ENCODE results near the gene H1-8.

GRCh38 chr3:129594409-129594808 lies 51.4 kb downstream of the H1-8 start:
- TF ChIP-seq, protein P1, sequence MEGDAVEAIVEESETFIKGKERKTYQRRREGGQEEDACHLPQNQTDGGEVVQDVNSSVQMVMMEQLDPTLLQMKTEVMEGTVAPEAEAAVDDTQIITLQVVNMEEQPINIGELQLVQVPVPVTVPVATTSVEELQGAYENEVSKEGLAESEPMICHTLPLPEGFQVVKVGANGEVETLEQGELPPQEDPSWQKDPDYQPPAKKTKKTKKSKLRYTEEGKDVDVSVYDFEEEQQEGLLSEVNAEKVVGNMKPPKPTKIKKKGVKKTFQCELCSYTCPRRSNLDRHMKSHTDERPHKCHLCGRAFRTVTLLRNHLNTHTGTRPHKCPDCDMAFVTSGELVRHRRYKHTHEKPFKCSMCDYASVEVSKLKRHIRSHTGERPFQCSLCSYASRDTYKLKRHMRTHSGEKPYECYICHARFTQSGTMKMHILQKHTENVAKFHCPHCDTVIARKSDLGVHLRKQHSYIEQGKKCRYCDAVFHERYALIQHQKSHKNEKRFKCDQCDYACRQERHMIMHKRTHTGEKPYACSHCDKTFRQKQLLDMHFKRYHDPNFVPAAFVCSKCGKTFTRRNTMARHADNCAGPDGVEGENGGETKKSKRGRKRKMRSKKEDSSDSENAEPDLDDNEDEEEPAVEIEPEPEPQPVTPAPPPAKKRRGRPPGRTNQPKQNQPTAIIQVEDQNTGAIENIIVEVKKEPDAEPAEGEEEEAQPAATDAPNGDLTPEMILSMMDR (IDR thresholded peaks at IDR 0.05) = no peak
- TF ChIP-seq POLR2A (IDR thresholded peaks at IDR 0.05) = no peak

Measured in tibial nerve (tissue), 3 donors.